HG03469 (cell line): ENCODE data around the gene FGF22.
"Not testable (repeated sequence)": the region's sequence is repeated elsewhere in the genome, so short reads cannot be mapped to it uniquely, and the experiment has no call there.

ENCODE experiments used
- ATAC-seq: cut with Tn5 transposase; IDR thresholded peaks from one replicate; pipeline ENCODE4 v1.9.1; 2021; ENCODE audit warnings: mild to moderate bottlenecking, moderate library complexity, moderate number of reproducible peaks; ENCODE audit not compliant: unreplicated experiment

FGF22 gene

DNA sequence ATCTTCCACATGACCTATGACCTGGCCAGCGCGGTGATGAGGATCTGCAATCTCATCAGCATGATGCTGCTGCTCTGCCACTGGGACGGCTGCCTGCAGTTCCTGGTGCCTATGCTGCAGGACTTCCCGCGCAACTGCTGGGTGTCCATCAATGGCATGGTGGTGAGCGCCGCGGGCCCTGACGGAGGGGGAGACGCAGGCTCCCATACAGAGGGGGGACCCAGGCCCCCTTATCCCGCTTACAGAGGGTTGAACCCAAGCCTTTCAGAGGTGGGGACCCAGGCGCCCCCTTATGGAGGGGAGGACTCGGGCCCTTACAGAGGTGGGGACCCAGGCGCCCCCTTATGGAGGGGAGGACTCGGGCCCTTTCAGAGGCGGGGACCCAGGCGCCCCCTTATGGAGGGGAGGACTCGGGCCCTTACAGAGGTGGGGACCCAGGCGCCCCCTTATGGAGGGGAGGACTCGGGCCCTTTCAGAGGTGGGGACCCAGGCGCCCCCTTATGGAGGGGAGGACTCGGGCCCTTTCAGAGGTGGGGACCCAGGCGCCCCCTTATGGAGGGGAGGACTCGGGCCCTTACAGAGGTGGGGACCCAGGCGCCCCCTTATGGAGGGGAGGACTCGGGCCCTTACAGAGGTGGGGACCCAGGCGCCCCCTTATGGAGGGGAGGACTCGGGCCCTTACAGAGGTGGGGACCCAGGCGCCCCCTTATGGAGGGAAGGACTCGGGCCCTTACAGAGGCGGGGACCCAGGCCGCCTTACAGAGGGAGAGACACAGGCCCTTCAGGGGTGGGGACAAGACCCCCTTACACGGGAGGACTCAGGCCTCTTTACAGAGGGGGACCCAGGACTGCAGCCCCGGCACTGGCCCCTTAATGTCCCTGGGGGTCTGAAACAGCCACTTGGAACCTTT lies 34.4 kb upstream of the FGF22 start:
- ATAC-seq, result not testable (repeated sequence)

DNA sequence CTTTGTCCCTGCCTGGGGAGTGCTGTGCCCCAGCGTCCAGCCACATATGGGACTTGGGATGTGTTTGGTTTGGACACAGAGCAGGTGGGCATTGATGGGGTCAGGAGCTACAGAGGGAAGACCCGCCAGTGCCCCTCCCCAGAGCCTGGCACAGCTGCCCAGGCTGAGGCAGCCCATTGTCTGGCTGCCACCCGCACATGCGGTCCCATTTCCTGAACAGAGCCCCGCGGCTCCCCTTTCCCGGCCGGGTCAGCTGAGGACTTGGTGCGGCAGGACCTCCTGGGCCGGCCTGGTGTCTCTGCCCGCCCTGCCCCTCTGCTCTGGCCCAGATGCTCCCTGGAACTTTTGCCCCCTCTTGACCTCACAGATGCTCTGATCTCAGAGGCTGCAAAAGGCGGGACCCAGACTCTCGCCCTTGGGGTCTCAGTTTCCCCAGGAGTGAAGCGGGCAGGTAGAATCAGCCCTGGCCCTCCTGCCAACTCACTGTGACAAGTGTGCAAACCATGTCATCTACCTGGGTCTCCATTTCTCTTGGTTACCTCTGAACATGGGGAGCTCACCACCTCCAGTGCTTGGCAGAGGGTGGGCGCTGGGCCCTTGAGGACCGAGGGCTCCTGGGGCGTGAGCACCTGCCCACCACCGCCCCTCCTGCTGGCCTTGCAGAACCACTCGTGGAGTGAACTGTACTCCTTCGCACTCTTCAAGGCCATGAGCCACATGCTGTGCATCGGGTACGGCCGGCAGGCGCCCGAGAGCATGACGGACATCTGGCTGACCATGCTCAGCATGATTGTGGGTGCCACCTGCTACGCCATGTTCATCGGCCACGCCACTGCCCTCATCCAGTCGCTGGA lies 32.2 kb upstream of the FGF22 start:
- no peak for ATAC-seq

DNA sequence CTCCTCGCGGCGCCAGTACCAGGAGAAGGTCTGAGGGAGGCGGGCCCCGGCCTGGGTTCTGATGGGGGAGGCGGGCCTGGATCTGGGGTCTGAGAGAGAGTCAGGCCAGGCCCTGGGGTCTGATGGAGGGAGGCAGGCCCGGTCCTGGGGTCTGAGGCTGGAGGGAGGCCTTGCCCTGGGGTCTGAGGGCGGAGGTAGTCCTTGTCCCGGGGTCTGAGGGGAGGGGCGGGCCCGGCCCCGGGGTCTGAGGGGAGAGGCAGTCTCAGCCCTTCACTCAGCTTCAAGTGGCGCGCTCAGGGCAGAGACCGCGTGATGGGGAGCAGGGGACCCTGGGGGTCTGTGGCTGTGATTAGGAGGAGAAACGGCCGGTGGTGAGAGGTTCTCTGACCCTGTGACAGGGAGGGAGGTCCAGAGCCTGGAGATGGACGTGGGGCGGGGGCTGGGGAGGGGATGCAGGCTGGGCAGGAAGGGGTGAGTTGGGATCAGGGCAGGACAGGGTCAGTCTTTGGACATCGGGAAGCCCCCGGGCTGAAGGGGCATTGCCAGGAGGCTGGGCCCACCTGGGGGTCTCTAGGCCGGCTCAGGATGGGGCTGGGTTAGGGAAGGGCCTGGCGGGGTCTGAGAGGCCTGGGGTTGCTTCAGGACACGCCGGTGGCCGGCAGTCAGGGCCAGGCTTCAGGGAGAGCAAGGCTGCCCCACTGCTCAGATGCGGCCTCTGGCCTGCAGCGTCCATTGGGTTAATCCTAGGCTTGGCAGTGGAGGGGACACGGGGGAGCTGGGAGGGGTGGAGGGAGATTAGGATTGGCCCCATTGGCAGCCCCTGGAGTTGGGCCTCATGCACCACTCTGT lies 31.3 kb upstream of the FGF22 start:
- no peak for ATAC-seq

DNA sequence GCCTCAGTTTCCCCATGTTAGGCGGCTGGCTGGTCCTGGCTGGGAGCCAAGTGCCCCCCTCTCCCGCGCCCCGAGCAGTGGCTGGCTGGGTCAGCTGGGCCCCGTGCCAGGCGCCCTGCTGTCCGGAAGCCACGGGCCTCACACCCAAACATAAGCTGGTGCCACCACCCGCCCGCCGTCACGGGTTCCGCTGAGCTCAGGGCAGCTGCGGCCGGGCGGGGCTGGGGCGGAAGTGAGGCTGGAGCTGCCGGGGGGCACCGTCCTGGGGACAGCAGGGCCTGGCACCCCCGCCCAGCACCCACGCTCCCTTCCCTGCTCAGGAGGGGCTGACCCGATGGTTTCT lies 30.7 kb upstream of the FGF22 start:
- no peak for ATAC-seq

DNA sequence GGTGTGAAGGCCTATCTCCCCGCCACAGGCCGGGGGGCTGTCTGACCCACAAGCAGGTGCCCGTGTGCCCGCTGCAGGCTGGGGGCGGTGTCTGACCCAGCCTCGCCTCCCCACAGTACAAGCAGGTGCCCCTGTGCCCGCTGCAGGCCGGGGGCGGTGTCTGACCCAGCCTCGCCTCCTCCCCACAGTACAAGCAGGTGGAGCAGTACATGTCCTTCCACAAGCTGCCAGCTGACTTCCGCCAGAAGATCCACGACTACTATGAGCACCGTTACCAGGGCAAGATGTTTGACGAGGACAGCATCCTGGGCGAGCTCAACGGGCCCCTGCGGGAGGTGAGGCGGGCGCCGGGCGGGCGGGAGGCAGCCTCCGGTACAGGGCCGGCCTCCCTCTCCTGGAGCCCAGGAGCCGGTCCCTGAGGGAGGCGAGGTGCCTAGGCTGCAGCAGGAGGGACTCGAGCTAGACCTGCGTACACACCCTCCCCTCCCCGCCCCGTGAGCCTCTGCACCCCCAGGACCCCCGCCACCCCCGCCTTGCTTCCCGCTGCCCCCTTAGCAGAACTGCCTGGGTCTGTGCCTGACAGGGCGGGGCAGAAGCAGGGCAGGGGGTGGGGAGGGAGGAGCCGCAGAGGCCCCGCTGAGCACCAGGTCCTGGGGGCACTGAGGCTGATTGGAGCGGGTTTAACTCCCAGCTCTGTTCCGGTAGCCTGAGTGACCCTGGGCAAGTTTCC lies 29.4 kb upstream of the FGF22 start:
- ATAC-seq, result no peak

DNA sequence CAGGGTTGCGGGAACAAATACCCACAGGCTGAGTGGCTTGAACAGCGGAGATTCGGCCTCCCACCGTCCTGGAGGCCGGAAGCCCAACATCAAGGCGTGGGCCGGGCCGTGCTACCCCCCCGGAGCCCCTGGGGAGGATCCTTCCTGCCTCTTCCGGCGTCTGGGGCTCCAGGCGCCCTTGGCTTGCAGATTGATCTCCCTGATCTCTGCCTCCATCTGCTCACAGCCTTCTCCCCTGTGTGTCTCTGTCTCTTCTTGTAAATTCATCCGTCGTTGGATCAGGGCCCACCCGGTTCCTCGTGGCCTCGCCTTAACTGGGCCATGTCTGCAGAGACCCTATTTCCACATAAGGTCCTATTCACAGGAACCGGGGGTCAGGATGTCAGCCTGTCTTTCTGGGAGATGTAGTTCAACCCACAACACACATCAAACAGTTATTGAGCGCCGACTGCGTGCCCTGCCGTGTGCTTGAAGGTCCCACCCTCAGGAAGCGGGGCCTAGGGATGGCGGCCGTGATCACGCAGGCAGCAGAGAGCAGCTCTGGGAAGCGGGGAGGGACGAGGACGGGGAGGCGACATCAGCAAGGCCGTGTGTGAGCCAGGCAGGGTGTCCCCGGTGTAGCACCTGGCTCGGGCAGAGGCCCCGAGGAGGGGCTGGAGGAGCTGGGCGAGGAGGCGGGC lies 28.7 kb upstream of the FGF22 start:
- no peak for ATAC-seq

GRCh38 chr19:611481-611868 lies 28.2 kb upstream of the FGF22 start:
- ATAC-seq, result no peak

DNA sequence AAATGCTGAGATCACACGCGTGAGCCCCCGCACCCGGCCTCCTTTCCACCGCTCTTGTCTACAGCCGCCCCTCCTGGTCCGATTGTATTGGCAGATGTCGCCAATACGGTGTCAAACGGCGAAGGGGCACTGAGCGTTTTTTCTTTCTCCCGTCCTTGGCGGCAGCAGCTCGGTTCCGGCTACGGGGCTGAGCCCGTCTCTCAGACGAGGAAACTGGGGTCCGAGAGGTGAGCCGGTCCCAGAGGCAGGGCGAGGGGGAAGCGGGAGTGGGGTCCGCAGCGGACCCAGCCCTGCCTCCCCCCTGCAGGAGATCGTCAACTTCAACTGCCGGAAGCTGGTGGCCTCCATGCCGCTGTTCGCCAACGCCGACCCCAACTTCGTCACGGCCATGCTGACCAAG lies 26.7 kb upstream of the FGF22 start:
- no peak for ATAC-seq

- ATAC-seq, result no peak
Observed at GRCh38 chr19:613732-614567, 25.7 kb upstream of the FGF22 start.

- no peak for ATAC-seq
Observed at GRCh38 chr19:615619-616018, 24.1 kb upstream of the FGF22 start.

- no peak for ATAC-seq
Observed at GRCh38 chr19:616062-616700, 23.5 kb upstream of the FGF22 start.

DNA sequence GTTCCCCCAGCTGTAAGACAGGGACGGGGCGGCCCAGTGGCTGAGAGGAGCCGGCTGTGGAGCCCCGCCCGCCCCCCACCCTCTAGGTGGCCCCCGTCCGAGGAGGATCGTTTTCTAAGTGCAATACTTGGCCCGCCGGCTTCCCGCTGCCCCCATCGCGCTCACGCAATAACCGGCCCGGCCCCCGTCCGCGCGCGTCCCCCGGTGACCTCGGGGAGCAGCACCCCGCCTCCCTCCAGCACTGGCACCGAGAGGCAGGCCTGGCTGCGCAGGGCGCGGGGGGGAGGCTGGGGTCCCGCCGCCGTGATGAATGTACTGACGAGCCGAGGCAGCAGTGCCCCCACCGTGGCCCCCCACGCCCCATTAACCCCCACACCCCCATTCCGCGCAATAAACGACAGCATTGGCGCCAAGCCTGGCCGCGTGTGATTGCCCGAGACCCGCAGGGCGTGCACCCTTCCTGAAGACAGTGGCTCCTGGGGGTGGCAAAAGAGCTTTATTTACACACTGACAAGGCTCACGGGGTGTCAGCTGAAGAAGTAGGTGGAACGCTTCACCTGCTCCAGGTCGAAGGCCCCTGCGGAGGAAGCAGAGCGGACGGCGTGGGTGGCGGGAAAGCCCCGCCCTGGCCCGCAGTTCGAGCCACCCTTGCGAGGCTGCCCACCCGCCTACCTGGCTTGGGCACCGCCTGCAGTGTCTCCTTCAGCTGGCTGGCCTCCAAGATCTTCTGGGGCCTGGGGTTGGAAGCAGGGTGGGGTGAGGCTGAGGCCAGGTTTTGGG lies 22.7 kb upstream of the FGF22 start:
- no peak for ATAC-seq

GRCh38 chr19:617551-618246 lies 22.0 kb upstream of the FGF22 start:
- no peak for ATAC-seq

DNA sequence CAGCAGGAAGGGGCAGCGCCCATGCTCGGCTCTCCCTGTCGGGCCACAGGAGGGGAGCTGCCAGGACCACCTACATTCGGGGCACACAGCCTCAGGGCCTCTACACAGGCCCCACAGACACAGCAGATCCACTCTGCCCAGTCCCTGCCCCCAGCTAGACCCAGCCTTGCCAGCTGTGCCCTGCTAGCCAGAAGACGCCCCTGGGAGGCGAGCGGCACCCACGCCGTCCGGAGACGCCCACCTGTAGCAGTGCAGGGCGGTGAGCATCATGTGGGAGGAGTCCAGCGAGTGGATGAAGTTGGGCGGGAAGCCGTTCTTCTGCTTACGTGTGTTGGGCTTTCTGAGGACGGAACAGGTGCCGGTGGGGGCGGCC lies 21.4 kb upstream of the FGF22 start:
- ATAC-seq, result no peak

DNA sequence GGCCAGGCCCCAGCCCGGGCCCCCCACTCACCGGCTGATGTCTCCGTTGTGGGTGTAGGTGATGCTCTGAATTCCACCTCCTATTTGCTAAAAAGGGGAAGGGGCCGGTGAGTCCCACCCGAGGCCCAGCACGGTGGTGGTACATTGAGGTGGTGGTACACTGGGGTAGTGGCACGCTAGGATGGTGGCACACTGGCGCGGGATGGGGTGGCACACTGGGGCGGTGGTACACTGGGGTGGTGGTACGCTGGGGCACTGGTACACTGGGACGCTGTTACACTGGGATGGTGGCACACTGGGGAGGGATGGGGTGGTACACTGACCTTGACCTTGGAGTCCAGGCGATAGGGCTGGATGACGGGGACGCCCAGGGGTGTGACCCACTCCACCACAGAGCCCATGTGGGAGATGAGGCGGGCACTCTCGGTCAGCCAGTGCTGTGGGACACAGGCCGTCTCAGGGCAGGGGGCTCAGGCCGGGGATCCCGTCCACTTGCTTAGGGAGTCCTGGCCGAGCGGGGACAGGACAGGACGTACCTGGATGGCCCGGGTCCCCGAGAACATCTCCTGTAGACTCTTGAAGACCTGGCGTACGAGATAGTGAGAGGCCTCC lies 20.9 kb upstream of the FGF22 start:
- no peak for ATAC-seq

DNA sequence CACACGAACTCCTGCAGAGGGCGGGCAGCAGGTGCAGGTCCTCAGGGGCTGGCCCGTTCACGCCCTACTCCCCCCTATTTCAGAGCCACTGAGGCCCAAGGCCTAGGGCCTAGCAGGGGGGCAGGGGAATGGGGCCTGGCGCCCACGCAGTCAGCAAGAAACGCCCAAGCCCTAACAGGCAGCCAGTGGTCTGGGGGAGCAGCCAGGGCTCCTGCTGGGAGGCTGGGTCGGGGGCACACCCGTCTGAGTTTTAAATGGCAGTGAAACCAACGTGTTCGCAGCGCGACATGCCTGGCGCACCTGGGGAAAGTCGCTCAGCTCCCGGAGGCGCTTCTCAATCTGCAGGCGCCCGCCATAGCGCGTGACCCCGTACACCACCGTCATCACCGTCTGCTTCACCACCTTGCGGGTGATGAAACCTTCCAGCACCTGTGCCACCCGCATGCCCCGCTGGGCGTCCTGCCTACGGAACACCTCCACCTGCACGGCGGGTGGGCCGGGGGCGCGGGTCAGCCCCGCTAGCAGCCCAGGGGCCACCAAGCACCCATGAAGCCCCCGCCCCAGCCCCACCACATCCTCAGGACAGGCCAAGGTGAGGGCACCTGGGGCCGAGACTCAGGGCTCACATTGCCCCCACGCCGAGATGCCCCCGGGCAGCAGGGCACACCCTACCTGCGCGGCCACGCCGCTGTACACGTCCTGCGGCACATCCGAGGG lies 20.2 kb upstream of the FGF22 start:
- no peak for ATAC-seq
